Caco-2 (cell line): ENCODE results near the gene TNFAIP1. TPM values are rescaled to one million over a fixed set of nuclear protein-coding genes. Genes with fewer than 3 reads are reported as not detected.

Source experiments
- BruUV-seq: library from RNA; stranded (reverse); fragments of 400-500 nt; replicated peaks from 2 replicates; lab custom pipeline; 2021; lab: Mats Ljungman, UMichigan
- CTCF ChIA-PET: fragments of 300-600 bp; sonication (Branson Sonifier 250); formaldehyde crosslinking; loops from one replicate; lab custom pipeline; 2022; ENCODE audit warnings: antibody characterized with exemption; lab: Charles Lee
- POLR2A ChIA-PET: fragments of 300-600 bp; sonication (Branson Sonifier 250); formaldehyde crosslinking; loops from one replicate; lab custom pipeline; 2022; ENCODE audit warnings: antibody characterized with exemption; lab: Charles Lee
- DNase-seq, 2 experiments: peaks; one replicate each; pipeline versions ENCODE4 v3.0.0 to v3.0.0-alpha.2; 2020 to 2022
- H3K27me3 ChIP-seq: replicated peaks from 2 replicates; pipeline ENCODE4 v1.6.0; 2011; ENCODE audit warnings: low read length; ENCODE audit not compliant: control insufficient read depth, insufficient read depth
- H3K36me3 ChIP-seq: 2 replicates; pipeline ENCODE4 v1.5.1; 2011; ENCODE audit warnings: low read length; ENCODE audit not compliant: control insufficient read depth, insufficient read depth
- H3K4me1 ChIP-seq: fragments of 250-450 bp; sonication (Bioruptor Pico); 2 replicates; pipeline ENCODE4 v1.5.1; 2020; ENCODE audit warnings: mild to moderate bottlenecking
- H3K4me3 ChIP-seq: 2 replicates; pipeline ENCODE4 v1.5.1; 2011; ENCODE audit warnings: low read depth, mild to moderate bottlenecking, control low read depth, low read length
- H3K9me3 ChIP-seq: fragments of 250-450 bp; sonication (Bioruptor Pico); 2 replicates; pipeline ENCODE4 v1.5.1; 2020; ENCODE audit warnings: mild to moderate bottlenecking, moderate library complexity
- H3K27ac Mint-ChIP-seq: one replicate; pipeline ENCODE4 v1.8.0; 2022; ENCODE audit warnings: mixed read lengths; ENCODE audit not compliant: unreplicated experiment
- H3K27me3 Mint-ChIP-seq: one replicate; pipeline ENCODE4 v1.8.0; 2022; ENCODE audit warnings: mixed read lengths; ENCODE audit not compliant: insufficient read depth, unreplicated experiment
- H3K36me3 Mint-ChIP-seq: one replicate; pipeline ENCODE4 v1.8.0; 2022; ENCODE audit warnings: mild to moderate bottlenecking, mixed read lengths; ENCODE audit not compliant: insufficient read depth, unreplicated experiment
- H3K4me1 Mint-ChIP-seq: one replicate; pipeline ENCODE4 v1.8.0; 2022; ENCODE audit warnings: low read depth, mixed read lengths; ENCODE audit not compliant: unreplicated experiment
- H3K4me3 Mint-ChIP-seq: one replicate; pipeline ENCODE4 v1.8.0; 2022; ENCODE audit warnings: mild to moderate bottlenecking, moderate library complexity, mixed read lengths; ENCODE audit not compliant: unreplicated experiment
- H3K9me3 Mint-ChIP-seq: one replicate; pipeline ENCODE4 v1.8.0; 2022; ENCODE audit warnings: mixed read lengths; ENCODE audit not compliant: unreplicated experiment
- intact Hi-C: fragments of 100-400 bp; cut with micrococcal nuclease; formaldehyde crosslinking; loops from one replicate; pipeline ENCODE4 v1.10.0; 2022; ENCODE audit not compliant: unreplicated experiment
- total RNA-seq: library from RNA; stranded (reverse); gene quantifications from 2 replicates; pipeline ENCODE4 v1.2.3, GENCODE V29; 2022
- TF ChIP-seq, protein P1 (sequence below), 2 experiments: fragments of 200-600 bp in 1 of 2; IDR thresholded peaks; 1 replicate in 1 of 2; 2 replicates in 1 of 2; pipeline versions ENCODE4 v1.5.1 to v1.8.0; 2011 to 2022; ENCODE audit warnings: antibody characterized with exemption in 1 of 2, control low read depth in 1 of 2, inconsistent platforms in 1 of 2, low read depth in 1 of 2, low read length in 1 of 2, mild to moderate bottlenecking in 1 of 2, moderate library complexity in 1 of 2; ENCODE audit not compliant: insufficient read depth in 1 of 2, severe bottlenecking in 1 of 2, unreplicated experiment in 1 of 2

TNFAIP1 gene
- total RNA-seq, 1 experiment from 2014 or later: 105 TPM

GRCh38 chr17:28344435-28344901 lies 8.9 kb downstream of the TNFAIP1 start:
- Mint-ChIP-seq H3K4me1 (peaks cover 8% of the 10 kb centered on the region), H3K9me3 (no peaks in the 10 kb centered on the region), H3K4me3 (no peak overlapping the region), H3K27ac (no peak overlapping the region), H3K27me3 (no peaks in the 10 kb centered on the region), H3K36me3 (peaks cover 91% of the 10 kb centered on the region)
- Histone ChIP-seq H3K36me3 (peaks cover 27% of the 10 kb centered on the region), H3K9me3 (no peaks in the 10 kb centered on the region), H3K27me3 (no peaks in the 10 kb centered on the region), H3K4me1 (peaks cover 22% of the 10 kb centered on the region), H3K4me3 (no peak overlapping the region)
- DNase-seq: peak in 1 of 2 experiments; percentile 52
- POLR2A ChIA-PET: interaction anchor here (0.9 to 1.3 kb wide), 2 partner anchors 9 to 13 kb away, joined by 5 to 11 read pairs; partner anchors contain the start of genes IFT20, POLDIP2 and TNFAIP1
- TF ChIP-seq, protein P1, sequence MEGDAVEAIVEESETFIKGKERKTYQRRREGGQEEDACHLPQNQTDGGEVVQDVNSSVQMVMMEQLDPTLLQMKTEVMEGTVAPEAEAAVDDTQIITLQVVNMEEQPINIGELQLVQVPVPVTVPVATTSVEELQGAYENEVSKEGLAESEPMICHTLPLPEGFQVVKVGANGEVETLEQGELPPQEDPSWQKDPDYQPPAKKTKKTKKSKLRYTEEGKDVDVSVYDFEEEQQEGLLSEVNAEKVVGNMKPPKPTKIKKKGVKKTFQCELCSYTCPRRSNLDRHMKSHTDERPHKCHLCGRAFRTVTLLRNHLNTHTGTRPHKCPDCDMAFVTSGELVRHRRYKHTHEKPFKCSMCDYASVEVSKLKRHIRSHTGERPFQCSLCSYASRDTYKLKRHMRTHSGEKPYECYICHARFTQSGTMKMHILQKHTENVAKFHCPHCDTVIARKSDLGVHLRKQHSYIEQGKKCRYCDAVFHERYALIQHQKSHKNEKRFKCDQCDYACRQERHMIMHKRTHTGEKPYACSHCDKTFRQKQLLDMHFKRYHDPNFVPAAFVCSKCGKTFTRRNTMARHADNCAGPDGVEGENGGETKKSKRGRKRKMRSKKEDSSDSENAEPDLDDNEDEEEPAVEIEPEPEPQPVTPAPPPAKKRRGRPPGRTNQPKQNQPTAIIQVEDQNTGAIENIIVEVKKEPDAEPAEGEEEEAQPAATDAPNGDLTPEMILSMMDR (IDR thresholded peaks at IDR 0.05; ENCODE audit: insufficient read depth in 1 of 2, low read depth in 1 of 2, low read length in 1 of 2, severe bottlenecking in 1 of 2, unreplicated experiment in 1 of 2): no peak
- intact Hi-C loops: no loop called here
- CTCF ChIA-PET: interaction anchor here (1.0 to 1.6 kb wide), 5 partner anchors 9 to 72 kb away, joined by 3 to 5 read pairs (median 3); partner anchors contain the start of genes IFT20, POLDIP2, TNFAIP1 and VTN
- no TSS peak for BruUV-seq

- ChIA-PET POLR2A (interaction anchor here (1.1 to 3.3 kb wide), 5 partner anchors 10 to 282 kb away, joined by 3 to 42 read pairs (median 10); partner anchors contain the start of genes IFT20, POLDIP2, TNFAIP1 and VTN), CTCF (interaction anchor here (0.9 to 2.0 kb wide), 5 partner anchors 10 to 112 kb away, joined by 3 to 13 read pairs (median 3); partner anchors contain the start of genes IFT20, POLDIP2, TNFAIP1 and VTN)
- Mint-ChIP-seq H3K27ac (peak overlapping the region; percentile 1), H3K36me3 (peaks cover 91% of the 10 kb centered on the region), H3K9me3 (no peaks in the 10 kb centered on the region), H3K4me1 (peaks cover 8% of the 10 kb centered on the region), H3K27me3 (no peaks in the 10 kb centered on the region), H3K4me3 (no peak overlapping the region)
- no peaks in the 10 kb centered on the region for H3K27me3 ChIP-seq
- H3K36me3 ChIP-seq: peaks cover 27% of the 10 kb centered on the region
- H3K4me1 ChIP-seq: peaks cover 22% of the 10 kb centered on the region
- TSS peak; percentile 2 for BruUV-seq
- no peaks in the 10 kb centered on the region for H3K9me3 ChIP-seq
- no peak for DNase-seq
- intact Hi-C loops: no loop called here
- TF ChIP-seq, protein P1 (IDR thresholded peaks at IDR 0.05; ENCODE audit: insufficient read depth in 1 of 2, low read depth in 1 of 2, low read length in 1 of 2, severe bottlenecking in 1 of 2, unreplicated experiment in 1 of 2): no peak
- no peak overlapping the region for H3K4me3 ChIP-seq
Observed at GRCh38 chr17:28345419-28346198, 10.0 kb downstream of the TNFAIP1 start.

DNA sequence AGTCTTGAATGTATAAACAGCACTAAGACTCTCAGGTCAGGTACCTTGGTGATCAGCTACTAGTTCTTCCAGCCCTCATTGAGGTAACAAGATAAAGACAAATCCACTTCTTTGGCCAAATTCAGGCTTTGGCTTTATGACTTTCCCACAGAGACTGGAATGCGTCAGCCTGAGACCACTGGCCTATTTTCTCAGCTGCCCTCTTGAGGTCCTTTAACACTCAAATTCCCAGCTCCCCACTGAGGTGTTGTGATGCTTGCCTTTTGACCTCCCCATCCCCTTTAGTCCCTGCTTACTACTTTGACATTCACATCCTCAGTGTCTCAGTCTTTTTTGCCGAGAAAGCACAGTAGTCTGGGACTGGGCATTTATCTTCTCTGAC lies 10.6 kb downstream of the TNFAIP1 start:
- Mint-ChIP-seq H3K27ac (peak overlapping the region; percentile 1), H3K4me3 (no peak overlapping the region), H3K9me3 (no peaks in the 10 kb centered on the region), H3K27me3 (no peaks in the 10 kb centered on the region), H3K4me1 (peaks cover 8% of the 10 kb centered on the region), H3K36me3 (peaks cover 91% of the 10 kb centered on the region)
- TF ChIP-seq, protein P1 (IDR thresholded peaks at IDR 0.05; ENCODE audit: insufficient read depth in 1 of 2, low read depth in 1 of 2, low read length in 1 of 2, severe bottlenecking in 1 of 2, unreplicated experiment in 1 of 2): no peak
- Histone ChIP-seq H3K27me3 (no peaks in the 10 kb centered on the region), H3K9me3 (no peaks in the 10 kb centered on the region), H3K4me3 (no peak overlapping the region), H3K36me3 (peaks cover 29% of the 10 kb centered on the region), H3K4me1 (peaks cover 22% of the 10 kb centered on the region)
- ChIA-PET POLR2A (interaction anchor here (1.1 to 3.3 kb wide), 5 partner anchors 10 to 282 kb away, joined by 3 to 42 read pairs (median 10); partner anchors contain the start of genes IFT20, POLDIP2, TNFAIP1 and VTN), CTCF (interaction anchor here (0.9 to 2.4 kb wide), 6 partner anchors 10 to 113 kb away, joined by 3 to 13 read pairs (median 5); partner anchors contain the start of genes IFT20, POLDIP2, TNFAIP1 and VTN)
- BruUV-seq: no TSS peak
- intact Hi-C loops: no loop called here
- no peak for DNase-seq
